NCI-H2171 (cell line): ENCODE results near the gene ATXN7L1.

Source experiments
- DNase-seq: peaks from one replicate; lab custom pipeline; 2025; lab: John Stamatoyannopoulos, UW

Gene ATXN7L1

DNA sequence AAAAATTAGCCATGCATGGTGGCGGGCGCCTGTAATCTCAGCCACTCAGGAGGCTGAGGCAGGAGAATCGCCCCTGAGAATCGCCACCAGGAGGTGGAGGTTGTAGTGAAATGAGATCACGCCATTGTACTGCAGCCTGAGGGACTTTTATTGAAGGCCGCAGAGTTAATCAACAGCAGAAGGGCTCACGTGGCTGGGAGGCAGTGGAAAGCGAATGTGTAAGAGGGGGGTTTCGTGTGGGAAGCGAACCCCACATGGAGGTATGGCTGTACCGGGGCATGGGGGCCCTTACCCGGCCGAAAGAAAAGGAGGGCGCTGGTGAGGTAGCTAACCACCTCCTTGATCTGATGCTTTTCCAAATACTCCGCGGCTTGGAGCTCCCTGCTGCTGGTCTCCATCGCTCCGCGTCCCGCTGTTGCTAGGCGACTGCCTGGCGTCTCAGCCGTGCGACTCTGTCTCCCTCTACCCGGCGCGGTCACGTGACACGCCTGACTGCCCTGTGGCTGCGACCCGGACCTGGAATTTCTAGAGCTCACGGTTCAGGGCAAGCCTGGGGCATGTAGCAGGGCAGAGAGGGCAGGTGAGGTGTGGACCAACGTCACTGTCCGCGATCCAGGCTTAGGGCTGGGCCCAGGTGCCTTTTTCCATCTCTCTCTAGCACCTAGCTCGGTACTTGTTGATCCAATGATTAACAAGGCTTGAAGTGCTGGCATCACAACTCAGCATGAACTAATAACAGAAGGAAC, 295.2 kb downstream of the ATXN7L1 start, which contains the start of gene EFCAB10:
Gene EFCAB10 (minus strand): TSS at position 428 of the 746 bp plus-strand sequence. CDS start 30 bp downstream, at position 398.
- peak; percentile 85 for DNase-seq

DNA sequence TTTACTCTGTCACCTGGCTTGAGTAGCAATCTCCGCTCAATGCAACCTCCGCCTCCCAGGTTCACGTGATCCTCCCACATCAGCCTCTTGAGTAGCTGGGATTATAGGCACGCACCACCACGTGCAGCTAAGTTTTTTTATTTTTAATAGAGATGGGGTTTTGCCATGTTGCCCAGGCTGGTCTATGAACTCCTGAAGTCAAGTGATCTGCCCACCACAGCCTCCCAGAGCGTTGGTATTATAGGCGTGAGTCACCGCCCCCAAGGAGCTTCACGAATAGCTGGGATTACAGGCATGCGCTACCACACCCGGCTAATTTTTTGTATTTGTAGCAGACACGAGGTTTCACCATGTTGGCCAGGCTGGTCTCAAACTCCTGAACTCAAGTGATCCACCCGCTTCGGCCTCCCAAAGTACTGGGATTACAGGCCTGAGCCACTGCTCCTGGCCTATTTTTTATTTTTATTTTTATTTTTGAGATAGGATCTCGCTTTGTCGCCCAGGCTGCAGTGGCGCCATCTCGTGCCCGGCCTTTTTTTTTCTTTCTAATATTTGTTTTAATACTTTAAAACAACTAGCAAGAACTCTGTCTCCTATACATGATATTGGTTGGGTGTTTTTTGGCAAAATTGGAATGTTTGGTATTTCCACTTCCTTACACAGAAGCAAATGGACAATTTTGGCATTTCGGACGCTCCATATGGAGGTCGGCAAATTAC, 296.2 kb downstream of the ATXN7L1 start:
- no peak for DNase-seq

DNA sequence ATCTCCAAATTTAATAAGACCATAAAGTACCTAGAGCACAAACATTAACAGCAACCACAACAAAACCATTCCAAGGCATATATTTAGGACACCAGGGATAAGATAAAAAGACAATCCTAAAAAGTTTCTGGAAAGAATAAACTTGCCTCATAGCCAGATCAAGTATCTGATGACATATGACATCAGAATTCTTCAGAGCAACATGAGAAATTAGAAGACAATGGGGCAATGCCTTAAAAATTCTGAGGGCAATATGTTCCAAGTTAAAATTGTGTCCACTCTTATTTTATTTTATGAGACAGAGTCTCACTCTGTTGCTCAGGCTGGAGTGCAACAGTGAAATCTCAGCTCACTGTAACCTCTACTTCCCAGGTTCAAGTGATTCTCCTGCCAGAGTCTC, 297.9 kb downstream of the ATXN7L1 start:
- DNase-seq, result no peak

DNA sequence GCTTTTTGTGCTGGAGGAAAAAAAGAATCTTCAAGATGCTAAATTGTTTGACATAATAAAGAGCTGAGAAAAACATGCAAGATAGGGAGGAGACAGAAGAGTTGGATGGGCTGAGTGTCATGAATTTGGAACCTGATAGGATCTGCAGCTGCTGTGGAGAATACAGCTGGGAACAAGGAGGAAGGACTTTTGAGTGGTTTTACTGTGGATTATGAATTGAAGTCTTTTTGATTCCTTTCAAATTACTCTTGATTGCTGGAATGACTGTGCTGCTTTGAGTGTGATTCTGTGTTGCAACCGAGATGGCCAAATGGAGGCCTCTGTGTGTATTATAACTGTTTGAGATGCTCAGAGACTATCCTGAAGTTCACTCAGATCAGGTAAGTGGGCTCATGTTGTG, 299.1 kb downstream of the ATXN7L1 start:
- DNase-seq, result no peak

DNA sequence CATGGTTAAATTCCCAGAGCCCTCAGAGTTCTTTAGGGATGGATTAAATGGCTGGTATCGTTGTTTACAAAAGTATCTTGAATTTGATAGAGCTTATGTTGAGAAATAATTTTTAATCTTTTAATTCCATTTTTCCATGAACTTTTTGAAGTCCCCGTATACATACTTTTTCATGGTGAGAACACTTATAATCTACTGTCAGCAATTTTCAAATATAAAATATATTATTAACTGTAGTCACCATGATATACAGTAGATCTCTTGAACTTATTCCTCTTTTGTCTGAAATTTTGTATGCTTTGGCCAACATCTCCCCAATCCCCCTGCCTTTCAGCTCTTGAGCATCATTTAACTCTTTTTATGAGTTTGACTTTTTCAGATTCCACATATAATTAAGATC, 304.5 kb downstream of the ATXN7L1 start:
- DNase-seq, result no peak

DNA sequence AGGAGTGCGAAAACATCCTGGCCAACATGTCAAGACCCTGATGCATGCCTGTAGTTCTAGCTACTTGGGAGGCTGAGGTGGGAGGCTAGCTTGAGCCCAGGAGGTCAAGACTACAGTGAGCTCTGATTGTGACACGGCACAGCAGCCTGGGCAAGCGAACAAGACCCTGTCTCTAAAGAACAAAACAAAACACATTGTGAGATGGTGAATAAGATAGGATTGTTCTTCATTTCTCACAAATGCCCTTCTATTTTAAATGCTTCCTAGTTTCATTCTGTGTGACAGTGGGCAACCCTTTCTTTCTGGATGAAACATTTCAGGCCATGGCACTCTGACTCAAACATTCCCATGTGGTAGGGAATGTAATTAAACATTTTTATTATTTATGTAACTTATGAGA, 308.6 kb downstream of the ATXN7L1 start:
- DNase-seq, result no peak

DNA sequence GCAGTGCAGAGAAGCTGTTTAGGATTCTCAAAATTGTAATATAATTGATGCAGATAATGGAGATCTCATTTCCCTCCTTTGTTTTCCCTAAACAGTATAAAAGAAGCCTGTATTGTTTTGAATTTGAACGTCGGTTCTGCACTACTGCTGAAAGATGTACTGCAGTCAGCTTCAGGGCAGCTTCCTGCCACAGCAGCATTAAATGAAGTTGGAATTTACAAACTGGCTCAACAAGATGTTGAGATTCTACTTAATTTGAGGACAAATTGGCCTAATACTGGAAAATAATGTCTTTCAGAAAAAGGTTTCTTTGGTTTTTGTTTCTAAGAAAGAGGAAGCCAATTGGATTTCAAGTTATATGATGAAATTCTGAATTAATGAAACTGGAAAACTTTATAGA, 309.4 kb downstream of the ATXN7L1 start:
- DNase-seq, result no peak

DNA sequence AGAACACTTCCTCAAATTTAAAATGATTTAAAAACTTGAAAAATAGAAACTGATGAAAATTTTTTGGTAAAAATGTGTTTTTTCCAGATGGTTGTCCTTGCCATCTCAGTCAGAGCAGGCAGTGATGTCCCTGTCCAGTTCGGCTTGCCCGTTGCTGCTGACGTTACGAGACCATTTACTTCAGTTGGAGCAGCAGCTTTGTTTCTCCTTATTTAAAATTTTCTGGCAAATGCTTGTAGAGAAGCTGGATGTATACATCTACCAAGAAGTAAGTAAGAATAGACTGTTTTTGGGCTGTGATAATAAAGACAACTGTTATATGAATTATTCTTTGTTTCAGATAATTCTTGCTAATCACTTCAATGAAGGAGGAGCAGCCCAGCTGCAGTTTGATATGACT, 311.2 kb downstream of the ATXN7L1 start:
- DNase-seq, result no peak

DNA sequence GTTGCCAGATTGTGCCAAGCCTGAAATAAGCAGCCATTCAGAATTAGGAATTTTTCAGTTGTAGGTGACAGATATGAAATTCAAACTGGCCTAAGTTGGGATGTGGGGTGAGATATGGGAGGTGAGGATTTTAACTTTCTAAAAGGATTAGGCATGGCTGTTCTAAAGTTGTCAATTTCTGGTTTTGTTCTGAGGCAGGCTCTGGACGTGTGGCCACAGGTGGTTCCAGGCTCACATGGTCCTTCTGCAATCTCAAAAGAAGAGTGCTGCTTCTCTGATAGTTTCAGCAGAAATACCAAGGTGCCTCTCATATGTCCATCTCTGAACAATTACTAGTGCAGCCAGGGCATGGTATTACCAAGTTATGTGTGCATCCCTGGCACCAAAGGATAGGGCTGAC, 316.5 kb downstream of the ATXN7L1 start:
- no peak for DNase-seq
